ENCODE data around the gene ACAA2.

The ACAA2 gene

GRCh38 chr18:49853436-49853835 is 40.1 kb upstream of the ACAA2 start:
- Histone ChIP-seq H3K9ac (ENCODE audit: low read length) (no peak overlapping the region), H3K9me3 (ENCODE audit: control insufficient read depth, insufficient read depth, low read depth, low read length) (no peaks in the 10 kb centered on the region), H3K27me3 (ENCODE audit: control insufficient read depth, insufficient read depth, low read length) (no peaks in the 10 kb centered on the region), H3K36me3 (ENCODE audit: control insufficient read depth, insufficient read depth, low read length) (no peaks in the 10 kb centered on the region), H3K4me1 (ENCODE audit: control insufficient read depth, insufficient read depth, low read length) (peaks cover 19% of the 10 kb centered on the region), H3K4me3 (ENCODE audit: low read depth, low read length) (no peak overlapping the region), H3K27ac (ENCODE audit: low read depth, low read length) (no peak overlapping the region)

GRCh38 chr18:49853011-49853410 is 39.7 kb upstream of the ACAA2 start:
- no peaks in the 10 kb centered on the region for H3K9me3 ChIP-seq (ENCODE audit: control insufficient read depth, insufficient read depth, low read depth, low read length)
- no peaks in the 10 kb centered on the region for H3K27me3 ChIP-seq (ENCODE audit: control insufficient read depth, insufficient read depth, low read length)
- no peak overlapping the region for H3K27ac ChIP-seq (ENCODE audit: low read depth, low read length)
- H3K9ac ChIP-seq (ENCODE audit: low read length): no peak overlapping the region
- H3K36me3 ChIP-seq (ENCODE audit: control insufficient read depth, insufficient read depth, low read length): no peaks in the 10 kb centered on the region
- H3K4me3 ChIP-seq (ENCODE audit: low read depth, low read length): no peak overlapping the region
- H3K4me1 ChIP-seq (ENCODE audit: control insufficient read depth, insufficient read depth, low read length): peaks cover 15% of the 10 kb centered on the region

- H3K36me3 ChIP-seq (ENCODE audit: control insufficient read depth, insufficient read depth, low read length): no peaks in the 10 kb centered on the region
- H3K27ac ChIP-seq (ENCODE audit: low read depth, low read length): no peak overlapping the region
- no peak overlapping the region for H3K4me3 ChIP-seq (ENCODE audit: low read depth, low read length)
- H3K9me3 ChIP-seq (ENCODE audit: control insufficient read depth, insufficient read depth, low read depth, low read length): no peaks in the 10 kb centered on the region
- H3K4me1 ChIP-seq (ENCODE audit: control insufficient read depth, insufficient read depth, low read length): peaks cover 15% of the 10 kb centered on the region
- no peaks in the 10 kb centered on the region for H3K27me3 ChIP-seq (ENCODE audit: control insufficient read depth, insufficient read depth, low read length)
- H3K9ac ChIP-seq (ENCODE audit: low read length): no peak overlapping the region
Observed at GRCh38 chr18:49851624-49852023, 38.3 kb upstream of the ACAA2 start.

GRCh38 chr18:49850636-49851035 is 37.3 kb upstream of the ACAA2 start:
- Histone ChIP-seq H3K36me3 (ENCODE audit: control insufficient read depth, insufficient read depth, low read length) (no peaks in the 10 kb centered on the region), H3K27me3 (ENCODE audit: control insufficient read depth, insufficient read depth, low read length) (no peaks in the 10 kb centered on the region), H3K4me3 (ENCODE audit: low read depth, low read length) (no peak overlapping the region), H3K4me1 (ENCODE audit: control insufficient read depth, insufficient read depth, low read length) (peaks cover 25% of the 10 kb centered on the region), H3K9me3 (ENCODE audit: control insufficient read depth, insufficient read depth, low read depth, low read length) (no peaks in the 10 kb centered on the region), H3K27ac (ENCODE audit: low read depth, low read length) (no peak overlapping the region), H3K9ac (ENCODE audit: low read length) (no peak overlapping the region)

GRCh38 chr18:49849331-49850217 is 36.2 kb upstream of the ACAA2 start:
- H3K27me3 ChIP-seq (ENCODE audit: control insufficient read depth, insufficient read depth, low read length): no peaks in the 10 kb centered on the region
- no peak overlapping the region for H3K4me3 ChIP-seq (ENCODE audit: low read depth, low read length)
- no peaks in the 10 kb centered on the region for H3K9me3 ChIP-seq (ENCODE audit: control insufficient read depth, insufficient read depth, low read depth, low read length)
- H3K36me3 ChIP-seq (ENCODE audit: control insufficient read depth, insufficient read depth, low read length): no peaks in the 10 kb centered on the region
- peaks cover 31% of the 10 kb centered on the region for H3K4me1 ChIP-seq (ENCODE audit: control insufficient read depth, insufficient read depth, low read length)
- no peak overlapping the region for H3K9ac ChIP-seq (ENCODE audit: low read length)
- H3K27ac ChIP-seq (ENCODE audit: low read depth, low read length): no peak overlapping the region

GRCh38 chr18:49848115-49848514 is 34.8 kb upstream of the ACAA2 start:
- no peaks in the 10 kb centered on the region for H3K36me3 ChIP-seq (ENCODE audit: control insufficient read depth, insufficient read depth, low read length)
- H3K27me3 ChIP-seq (ENCODE audit: control insufficient read depth, insufficient read depth, low read length): no peaks in the 10 kb centered on the region
- no peak overlapping the region for H3K27ac ChIP-seq (ENCODE audit: low read depth, low read length)
- H3K9me3 ChIP-seq (ENCODE audit: control insufficient read depth, insufficient read depth, low read depth, low read length): no peaks in the 10 kb centered on the region
- peaks cover 31% of the 10 kb centered on the region for H3K4me1 ChIP-seq (ENCODE audit: control insufficient read depth, insufficient read depth, low read length)
- H3K4me3 ChIP-seq (ENCODE audit: low read depth, low read length): no peak overlapping the region
- no peak overlapping the region for H3K9ac ChIP-seq (ENCODE audit: low read length)

- Histone ChIP-seq H3K9me3 (ENCODE audit: control insufficient read depth, insufficient read depth, low read depth, low read length) (no peaks in the 10 kb centered on the region), H3K36me3 (ENCODE audit: control insufficient read depth, insufficient read depth, low read length) (no peaks in the 10 kb centered on the region), H3K27ac (ENCODE audit: low read depth, low read length) (no peak overlapping the region), H3K27me3 (ENCODE audit: control insufficient read depth, insufficient read depth, low read length) (no peaks in the 10 kb centered on the region), H3K4me3 (ENCODE audit: low read depth, low read length) (no peak overlapping the region), H3K9ac (ENCODE audit: low read length) (no peak overlapping the region), H3K4me1 (ENCODE audit: control insufficient read depth, insufficient read depth, low read length) (peaks cover 31% of the 10 kb centered on the region)
Observed at GRCh38 chr18:49847524-49847923, 34.2 kb upstream of the ACAA2 start.

- peaks cover 31% of the 10 kb centered on the region for H3K4me1 ChIP-seq (ENCODE audit: control insufficient read depth, insufficient read depth, low read length)
Observed at GRCh38 chr18:49846718-49847470, 33.6 kb upstream of the ACAA2 start.

GRCh38 chr18:49846361-49846662 is 33.0 kb upstream of the ACAA2 start:
- no peaks in the 10 kb centered on the region for H3K36me3 ChIP-seq (ENCODE audit: control insufficient read depth, insufficient read depth, low read length)
- H3K27ac ChIP-seq (ENCODE audit: low read depth, low read length): no peak overlapping the region
- no peaks in the 10 kb centered on the region for H3K27me3 ChIP-seq (ENCODE audit: control insufficient read depth, insufficient read depth, low read length)
- no peak overlapping the region for H3K9ac ChIP-seq (ENCODE audit: low read length)
- peaks cover 31% of the 10 kb centered on the region for H3K4me1 ChIP-seq (ENCODE audit: control insufficient read depth, insufficient read depth, low read length)
- H3K9me3 ChIP-seq (ENCODE audit: control insufficient read depth, insufficient read depth, low read depth, low read length): no peaks in the 10 kb centered on the region
- H3K4me3 ChIP-seq (ENCODE audit: low read depth, low read length): no peak overlapping the region

More at GRCh38 chr18:49846718-49847470, 33.6 kb upstream of the ACAA2 start:
- Histone ChIP-seq H3K36me3 (ENCODE audit: control insufficient read depth, insufficient read depth, low read length) (no peaks in the 10 kb centered on the region), H3K27me3 (ENCODE audit: control insufficient read depth, insufficient read depth, low read length) (no peaks in the 10 kb centered on the region), H3K27ac (ENCODE audit: low read depth, low read length) (no peak overlapping the region), H3K9me3 (ENCODE audit: control insufficient read depth, insufficient read depth, low read depth, low read length) (no peaks in the 10 kb centered on the region), H3K9ac (ENCODE audit: low read length) (no peak overlapping the region), H3K4me3 (ENCODE audit: low read depth, low read length) (no peak overlapping the region)

- no peak overlapping the region for H3K4me3 ChIP-seq (ENCODE audit: low read depth, low read length)
- no peak overlapping the region for H3K27ac ChIP-seq (ENCODE audit: low read depth, low read length)
- H3K9me3 ChIP-seq (ENCODE audit: control insufficient read depth, insufficient read depth, low read depth, low read length): no peaks in the 10 kb centered on the region
- H3K4me1 ChIP-seq (ENCODE audit: control insufficient read depth, insufficient read depth, low read length): peaks cover 31% of the 10 kb centered on the region
- H3K36me3 ChIP-seq (ENCODE audit: control insufficient read depth, insufficient read depth, low read length): no peaks in the 10 kb centered on the region
- H3K9ac ChIP-seq (ENCODE audit: low read length): no peak overlapping the region
- no peaks in the 10 kb centered on the region for H3K27me3 ChIP-seq (ENCODE audit: control insufficient read depth, insufficient read depth, low read length)
Observed at GRCh38 chr18:49845629-49846360, 32.5 kb upstream of the ACAA2 start.

GRCh38 chr18:49844903-49845302 is 31.6 kb upstream of the ACAA2 start:
- no peaks in the 10 kb centered on the region for H3K36me3 ChIP-seq (ENCODE audit: control insufficient read depth, insufficient read depth, low read length)
- H3K27ac ChIP-seq (ENCODE audit: low read depth, low read length): no peak overlapping the region
- H3K4me3 ChIP-seq (ENCODE audit: low read depth, low read length): no peak overlapping the region
- H3K9me3 ChIP-seq (ENCODE audit: control insufficient read depth, insufficient read depth, low read depth, low read length): no peaks in the 10 kb centered on the region
- no peak overlapping the region for H3K9ac ChIP-seq (ENCODE audit: low read length)
- H3K4me1 ChIP-seq (ENCODE audit: control insufficient read depth, insufficient read depth, low read length): peaks cover 26% of the 10 kb centered on the region
- H3K27me3 ChIP-seq (ENCODE audit: control insufficient read depth, insufficient read depth, low read length): no peaks in the 10 kb centered on the region

All from HUES6 (cell line).